Activated CD4-positive, alpha-beta T cell treated with anti-CD3 and anti-CD28 coated beads, Interleukin-2, amount 50 U/mL, for 48 hours (primary cell): Measurements from ENCODE around the gene NCKAP5.

Experiments used
- DNase-seq, 2 experiments: peaks; one replicate each; pipeline ENCODE4 v3.0.0-alpha.2; 2020

The NCKAP5 gene

DNA sequence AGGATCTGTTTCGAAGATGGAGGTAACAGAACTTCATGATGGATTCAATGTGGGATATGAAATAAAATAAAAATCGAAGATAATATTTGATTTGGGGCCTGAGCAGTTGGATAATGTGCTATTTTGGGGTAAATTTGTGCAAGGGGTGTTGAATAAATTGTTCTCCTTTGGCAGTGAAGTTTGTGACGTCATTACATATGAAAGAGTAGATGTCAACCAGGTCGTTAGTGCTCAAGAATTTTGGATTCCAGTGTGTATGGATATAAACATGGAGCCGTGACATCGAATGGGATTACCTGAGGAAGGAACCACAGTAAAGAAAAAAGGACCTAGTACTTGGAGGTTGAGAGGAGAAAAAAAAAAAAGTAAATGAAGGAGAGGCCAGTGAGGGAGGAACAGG, 253.0 kb downstream of the NCKAP5 start:
- no peak for DNase-seq

GRCh38 chr2:133314795-133315194, 253.5 kb downstream of the NCKAP5 start:
- DNase-seq, result no peak

GRCh38 chr2:133312038-133312729, 256.1 kb downstream of the NCKAP5 start:
- DNase-seq, result no peak

DNA sequence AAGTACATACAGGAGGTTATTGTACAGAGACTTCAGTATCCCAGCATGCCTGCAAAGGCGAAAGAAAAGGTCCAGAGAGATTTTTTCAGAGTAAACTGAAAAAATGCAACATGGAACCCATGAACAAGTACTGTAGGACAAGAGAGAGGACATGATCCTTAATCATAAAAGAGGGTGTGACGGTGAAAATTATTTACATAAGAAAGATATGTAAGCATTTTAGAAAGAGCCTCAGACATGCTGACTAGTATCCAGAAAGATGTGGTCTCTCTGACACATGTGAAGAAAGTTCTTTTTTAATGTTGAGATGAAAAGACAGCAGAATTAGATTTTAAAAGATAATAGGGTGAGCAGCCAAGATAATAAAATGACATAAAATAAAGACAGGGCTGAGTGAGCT, 262.0 kb downstream of the NCKAP5 start:
- no peak for DNase-seq

- no peak for DNase-seq
Measured at GRCh38 chr2:133304344-133304743, 263.9 kb downstream of the NCKAP5 start.

- no peak for DNase-seq
Measured at GRCh38 chr2:133303150-133303549, 265.1 kb downstream of the NCKAP5 start.

GRCh38 chr2:133296401-133296800, 271.9 kb downstream of the NCKAP5 start:
- DNase-seq, result no peak

DNA sequence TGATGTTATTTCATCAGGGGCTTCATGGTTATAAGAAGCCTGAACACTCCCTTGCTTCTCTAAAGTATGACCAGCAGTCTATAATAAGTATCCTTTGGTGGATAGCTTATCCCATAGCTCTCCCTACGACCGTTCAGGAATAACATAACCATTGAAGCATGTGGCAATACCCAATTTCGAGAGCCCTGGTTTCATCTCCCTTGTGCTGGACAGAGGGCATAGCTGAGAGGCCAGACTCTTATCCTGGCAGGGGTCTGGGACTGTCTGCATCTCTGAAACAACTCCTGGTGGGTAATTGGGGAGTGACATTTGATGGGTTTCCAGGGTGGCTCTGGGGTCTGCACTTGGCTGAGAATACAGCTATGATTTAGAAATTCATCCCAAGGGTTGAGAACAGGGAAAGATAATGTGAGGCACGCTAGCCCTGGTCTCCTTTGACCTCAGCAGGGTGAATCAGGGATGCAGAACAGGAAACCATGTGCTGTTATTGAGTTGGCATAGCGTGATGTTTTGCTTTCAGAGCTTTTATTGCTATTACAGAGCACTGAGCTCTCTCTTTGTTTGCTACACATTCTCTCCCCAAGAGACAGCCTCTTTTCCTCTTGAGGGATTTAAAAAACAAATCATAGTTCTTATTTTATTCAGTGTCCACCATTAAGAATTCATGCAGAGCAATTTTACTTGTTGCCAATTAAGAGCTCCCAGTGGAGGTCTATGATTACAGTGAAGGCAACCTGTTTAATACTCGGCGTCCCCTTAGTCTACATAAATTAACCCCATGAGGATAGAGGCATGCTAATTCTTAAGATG, 274.5 kb downstream of the NCKAP5 start:
- DNase-seq, result no peak

- no peak for DNase-seq
Measured at GRCh38 chr2:133292259-133292658, 276.0 kb downstream of the NCKAP5 start.

DNA sequence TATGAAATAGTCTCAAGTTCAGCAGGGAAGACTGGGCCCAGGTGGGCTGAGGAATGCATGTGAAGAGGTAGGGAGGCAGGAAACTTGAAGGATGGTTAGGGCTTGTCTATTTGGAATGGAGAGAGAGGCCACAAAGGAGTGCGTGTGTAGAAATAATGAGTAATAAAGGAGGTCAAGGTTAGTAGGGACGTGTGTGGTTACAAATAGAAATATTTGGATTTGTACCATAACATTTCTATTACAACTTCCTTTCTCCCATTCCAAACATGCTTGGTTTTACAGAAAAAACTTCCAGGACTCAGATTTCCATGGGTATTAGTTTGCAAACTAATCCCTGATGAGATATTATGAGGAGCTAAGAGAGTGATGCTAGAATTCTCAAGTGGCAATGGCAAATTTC, 280.6 kb downstream of the NCKAP5 start:
- DNase-seq, result no peak

GRCh38 chr2:133286326-133286922, 281.8 kb downstream of the NCKAP5 start:
- no peak for DNase-seq

- DNase-seq, result no peak
Measured at GRCh38 chr2:133273031-133273430, 295.2 kb downstream of the NCKAP5 start.

- DNase-seq, result no peak
Measured at GRCh38 chr2:133271105-133271504, 297.2 kb downstream of the NCKAP5 start.

GRCh38 chr2:133270550-133270949, 297.7 kb downstream of the NCKAP5 start:
- no peak for DNase-seq

DNA sequence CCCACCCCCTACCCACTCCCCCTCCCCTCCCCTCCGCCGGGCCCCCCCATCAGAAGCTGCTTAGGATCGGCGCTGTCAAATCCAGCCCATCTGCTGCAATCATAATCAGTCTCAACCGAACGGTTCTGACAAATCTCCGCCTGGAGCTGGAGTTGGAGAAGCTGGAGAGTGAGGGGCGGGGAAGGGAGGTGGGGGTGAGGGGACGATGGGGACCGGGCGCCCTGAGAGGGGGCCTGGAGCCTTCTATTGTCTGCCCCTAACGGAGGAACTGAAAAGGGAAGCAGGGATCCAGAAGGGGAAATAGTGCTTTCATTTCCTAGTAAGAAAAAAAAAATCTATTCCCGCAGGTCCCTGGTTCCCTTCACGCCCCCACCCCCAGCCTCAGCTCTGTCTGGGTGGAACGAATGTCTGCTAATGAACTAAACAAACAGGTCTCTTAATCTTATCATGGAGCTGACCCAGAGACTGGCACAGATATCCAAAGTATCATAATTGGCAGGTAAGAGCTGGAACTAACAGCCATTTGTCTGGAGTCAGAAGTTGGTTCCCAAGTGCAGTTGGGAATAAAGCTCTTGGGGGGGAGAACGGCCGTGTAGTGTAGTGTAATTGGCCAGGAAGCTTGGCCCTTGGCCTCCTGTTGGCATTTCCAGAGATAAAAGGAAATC, 301.2 kb downstream of the NCKAP5 start:
- DNase-seq, result no peak

DNA sequence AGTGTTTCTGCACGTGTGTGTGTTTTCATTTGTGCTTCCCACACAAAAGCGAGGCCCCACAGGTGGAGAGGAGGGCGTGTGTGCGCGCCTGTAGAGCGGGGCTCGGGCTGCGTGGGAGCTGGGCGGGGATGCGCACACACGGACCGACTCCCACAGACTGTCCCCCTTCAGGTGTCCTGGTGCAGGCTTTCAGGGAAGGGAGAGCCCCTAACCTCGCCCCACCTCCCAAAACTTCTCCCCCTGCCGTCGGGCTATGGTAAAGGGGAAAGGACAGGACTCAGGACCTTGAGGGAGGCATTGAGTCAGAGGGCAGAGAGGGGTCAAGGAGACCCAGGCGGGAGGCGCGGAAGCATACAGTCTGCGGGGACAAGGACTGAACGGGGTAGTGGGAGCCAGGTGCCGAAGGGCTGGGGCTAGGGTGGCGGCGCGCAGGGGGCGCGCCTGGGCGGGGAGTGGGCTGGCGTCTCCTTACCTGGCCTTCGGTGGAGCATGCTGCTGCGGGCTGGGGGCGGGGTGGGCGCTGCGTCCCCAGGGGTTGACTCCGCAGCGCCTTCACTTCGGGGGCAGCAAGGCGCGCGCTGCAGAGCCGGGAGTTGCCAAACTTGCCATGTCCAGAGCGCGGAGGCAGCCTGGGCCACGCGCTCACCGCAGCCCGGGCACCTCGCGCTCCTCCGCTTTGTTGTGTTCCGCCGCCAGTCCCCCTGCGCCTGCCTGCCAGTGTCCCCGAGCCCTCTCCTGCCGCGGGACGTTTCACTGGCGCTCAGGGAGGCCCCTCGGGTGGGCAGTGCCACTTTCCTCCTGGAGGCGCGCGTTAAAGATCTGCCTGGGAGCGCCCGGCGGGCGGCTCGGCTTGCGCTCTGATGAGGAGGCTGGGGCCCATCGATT, 302.0 kb downstream of the NCKAP5 start:
- DNase-seq, result no peak

DNA sequence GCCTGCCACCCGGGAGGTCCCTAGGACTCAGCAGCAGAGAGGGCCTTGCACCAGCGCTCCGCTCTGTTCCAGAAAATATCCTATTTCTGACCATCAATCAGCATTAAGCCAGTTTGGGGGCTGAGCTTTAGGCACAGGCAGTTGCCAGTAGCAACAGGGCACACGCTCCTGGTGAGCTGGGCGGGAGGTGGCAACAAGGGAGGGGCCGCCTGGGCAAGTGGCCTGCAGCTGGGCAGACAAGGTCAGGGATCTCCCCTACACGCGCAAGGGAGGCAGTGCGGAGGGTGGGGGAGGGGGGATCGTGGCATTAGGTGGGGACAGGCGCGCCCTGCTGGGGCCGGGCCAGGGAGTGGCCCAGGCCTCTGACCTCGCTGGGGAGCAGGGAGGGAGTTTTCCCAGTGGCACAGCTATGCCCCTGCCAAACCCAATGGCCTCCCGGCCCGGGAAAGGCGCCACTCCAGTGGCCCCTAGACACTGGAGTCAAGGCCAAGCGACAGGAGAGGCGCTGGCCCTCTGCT, 302.8 kb downstream of the NCKAP5 start:
- no peak for DNase-seq

GRCh38 chr2:133264989-133265401, 303.3 kb downstream of the NCKAP5 start:
- no peak for DNase-seq

DNA sequence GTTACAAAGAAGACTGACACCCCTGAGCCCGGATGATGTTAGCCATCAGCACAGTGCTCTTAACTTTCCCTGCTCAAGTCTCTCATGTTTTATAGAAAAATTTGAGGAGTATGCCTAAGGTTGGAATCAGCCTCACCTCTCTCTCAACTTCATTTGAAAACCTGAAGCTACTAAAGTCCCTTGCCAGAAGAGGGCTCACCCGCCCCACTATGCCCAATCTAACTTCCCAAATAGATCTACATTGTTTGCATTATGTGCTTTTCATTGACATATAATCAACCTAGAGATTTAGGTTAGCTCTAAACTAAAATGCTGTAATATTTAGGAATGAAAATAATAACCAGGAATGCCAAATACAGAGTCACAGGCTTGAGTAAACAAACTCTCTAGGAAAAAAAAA, 305.4 kb downstream of the NCKAP5 start:
- DNase-seq, result no peak

DNA sequence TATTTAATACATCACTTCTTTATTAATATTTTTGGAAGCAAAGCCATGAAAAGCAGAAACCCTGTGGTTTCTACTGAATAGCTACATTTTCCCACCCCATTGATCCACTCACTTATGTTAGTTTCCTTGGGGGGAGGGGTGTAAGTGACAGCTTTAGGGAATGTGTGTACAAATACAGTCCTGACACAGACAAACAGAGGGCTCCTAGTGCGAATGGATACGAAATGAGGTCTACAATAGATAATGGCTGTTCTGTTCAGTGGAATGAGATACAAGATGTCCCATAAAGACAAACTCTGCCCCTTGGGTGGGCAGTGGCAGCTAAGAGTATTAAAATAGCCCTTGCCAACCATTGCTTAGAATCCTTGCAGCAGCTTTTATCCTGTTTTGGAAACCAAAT, 312.9 kb downstream of the NCKAP5 start:
- no peak for DNase-seq

DNA sequence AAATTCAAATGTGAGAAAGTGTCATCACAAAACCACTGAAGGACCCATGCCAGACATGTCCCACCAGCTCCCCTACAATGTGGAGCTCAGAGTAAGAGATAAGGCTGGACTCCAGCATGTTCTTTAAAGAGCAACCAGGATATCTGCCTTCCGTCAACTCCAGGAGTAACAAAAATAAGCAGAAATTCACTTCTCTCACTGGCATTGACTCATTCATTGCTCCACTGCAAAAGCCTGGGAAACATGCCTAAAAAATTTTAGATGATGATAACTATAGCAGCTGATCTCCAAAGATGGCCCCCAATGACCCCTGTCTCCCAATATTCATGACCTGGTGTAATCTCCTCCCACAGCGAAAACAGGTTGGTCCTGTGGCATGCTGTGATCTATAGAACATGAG, 314.5 kb downstream of the NCKAP5 start:
- no peak for DNase-seq

GRCh38 chr2:133252780-133253355, 315.4 kb downstream of the NCKAP5 start:
- DNase-seq, result no peak
